GM12801 (cell line): Measurements from ENCODE around the gene DCAF11.

Experiments
- TF ChIP-seq, protein P1 (sequence below): IDR thresholded peaks from one replicate; pipeline ENCODE4 v1.5.1; 2011; ENCODE audit warnings: control low read depth; ENCODE audit not compliant: insufficient read length; ENCODE audit errors: extremely low read depth

The DCAF11 gene

DNA sequence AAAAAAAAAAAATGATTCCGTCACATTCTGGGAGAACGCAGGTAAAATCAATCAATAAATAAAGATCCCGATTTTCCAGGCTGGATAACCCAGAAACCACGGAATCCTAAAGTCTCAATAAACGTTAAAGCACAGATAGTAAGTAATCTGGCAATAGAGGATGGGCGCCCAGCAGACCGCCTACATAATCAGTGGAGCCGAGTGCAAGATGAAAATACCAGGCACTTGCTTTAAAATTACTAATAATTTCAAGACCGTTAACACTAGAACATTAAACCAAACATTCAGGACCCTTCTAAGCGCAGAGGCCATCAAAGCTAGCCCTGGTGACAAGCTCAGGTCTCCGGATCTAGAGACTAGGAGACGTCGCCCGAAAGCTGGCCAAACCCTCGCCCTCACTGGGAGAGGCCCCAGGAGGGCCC, 1.2 kb upstream of the DCAF11 start:
- TF ChIP-seq, protein P1, sequence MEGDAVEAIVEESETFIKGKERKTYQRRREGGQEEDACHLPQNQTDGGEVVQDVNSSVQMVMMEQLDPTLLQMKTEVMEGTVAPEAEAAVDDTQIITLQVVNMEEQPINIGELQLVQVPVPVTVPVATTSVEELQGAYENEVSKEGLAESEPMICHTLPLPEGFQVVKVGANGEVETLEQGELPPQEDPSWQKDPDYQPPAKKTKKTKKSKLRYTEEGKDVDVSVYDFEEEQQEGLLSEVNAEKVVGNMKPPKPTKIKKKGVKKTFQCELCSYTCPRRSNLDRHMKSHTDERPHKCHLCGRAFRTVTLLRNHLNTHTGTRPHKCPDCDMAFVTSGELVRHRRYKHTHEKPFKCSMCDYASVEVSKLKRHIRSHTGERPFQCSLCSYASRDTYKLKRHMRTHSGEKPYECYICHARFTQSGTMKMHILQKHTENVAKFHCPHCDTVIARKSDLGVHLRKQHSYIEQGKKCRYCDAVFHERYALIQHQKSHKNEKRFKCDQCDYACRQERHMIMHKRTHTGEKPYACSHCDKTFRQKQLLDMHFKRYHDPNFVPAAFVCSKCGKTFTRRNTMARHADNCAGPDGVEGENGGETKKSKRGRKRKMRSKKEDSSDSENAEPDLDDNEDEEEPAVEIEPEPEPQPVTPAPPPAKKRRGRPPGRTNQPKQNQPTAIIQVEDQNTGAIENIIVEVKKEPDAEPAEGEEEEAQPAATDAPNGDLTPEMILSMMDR, result no peak

DNA sequence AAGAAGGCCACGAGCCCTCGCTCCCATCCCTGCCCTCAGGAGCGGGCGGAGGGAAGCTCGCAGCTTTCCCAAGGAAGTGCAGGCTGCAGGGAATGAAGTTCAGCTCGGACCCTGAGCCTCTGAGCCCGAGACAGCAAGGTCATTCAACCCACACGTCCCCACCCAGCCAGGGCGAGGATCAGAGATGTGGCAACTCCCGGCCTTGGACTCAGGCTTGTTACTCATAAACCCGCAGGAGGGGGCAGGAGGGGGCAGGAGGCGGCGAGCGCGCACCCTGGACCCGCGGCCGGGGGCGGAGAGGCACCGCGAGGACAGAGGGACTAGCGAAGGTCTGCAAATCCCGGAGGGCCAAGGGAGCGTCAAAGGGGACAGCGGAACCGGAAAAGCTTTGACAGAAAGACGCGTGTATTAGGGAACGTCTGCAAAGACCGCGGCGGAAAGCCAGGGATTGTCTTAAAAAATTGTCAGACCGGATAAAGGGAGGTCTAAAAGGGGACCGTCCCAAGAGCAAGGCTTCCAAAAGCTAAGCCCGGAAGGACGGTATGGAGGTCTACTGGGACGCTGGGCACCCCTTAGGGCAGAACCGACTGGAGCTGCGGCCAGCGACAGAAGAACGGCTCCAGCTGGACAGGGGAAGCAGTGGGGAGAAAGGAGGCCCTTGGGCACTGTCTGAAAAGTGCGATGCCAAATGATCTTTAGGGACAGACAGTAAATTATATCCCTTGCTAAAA, 611 bp upstream of the DCAF11 start:
- TF ChIP-seq, protein P1, result no peak

DNA sequence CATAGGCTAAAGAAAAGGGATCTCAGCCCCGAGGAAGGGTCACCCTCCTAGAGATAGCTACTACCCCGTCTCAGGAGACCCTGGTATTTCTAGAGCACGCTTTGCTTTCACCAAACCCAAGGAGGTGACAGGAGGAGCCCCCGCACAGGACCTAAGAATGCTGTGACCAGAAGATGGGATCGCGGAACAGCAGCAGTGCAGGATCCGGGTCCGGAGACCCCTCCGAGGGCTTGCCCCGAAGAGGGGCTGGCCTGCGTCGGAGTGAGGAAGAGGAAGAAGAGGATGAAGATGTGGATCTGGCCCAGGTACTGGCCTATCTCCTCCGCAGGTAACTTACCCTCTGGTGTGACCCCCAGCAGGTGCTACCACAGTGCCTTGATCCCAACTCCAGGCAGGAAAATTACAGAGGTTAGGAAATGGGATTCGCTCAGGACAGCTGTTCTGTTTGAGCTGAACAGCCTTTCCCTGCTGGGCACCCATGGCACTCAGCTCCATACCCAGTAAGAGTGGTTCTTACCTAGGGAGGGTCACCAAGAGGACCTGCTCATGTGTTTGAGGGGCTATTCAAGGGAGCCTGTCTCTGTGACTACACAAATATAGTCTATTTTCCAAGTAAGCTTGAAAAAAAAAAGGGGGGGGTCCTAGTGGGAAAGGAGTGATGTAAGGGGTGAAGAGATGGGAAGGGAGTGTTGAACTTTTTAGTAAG, 998 bp downstream of the DCAF11 start:
- TF ChIP-seq, protein P1, result no peak

DNA sequence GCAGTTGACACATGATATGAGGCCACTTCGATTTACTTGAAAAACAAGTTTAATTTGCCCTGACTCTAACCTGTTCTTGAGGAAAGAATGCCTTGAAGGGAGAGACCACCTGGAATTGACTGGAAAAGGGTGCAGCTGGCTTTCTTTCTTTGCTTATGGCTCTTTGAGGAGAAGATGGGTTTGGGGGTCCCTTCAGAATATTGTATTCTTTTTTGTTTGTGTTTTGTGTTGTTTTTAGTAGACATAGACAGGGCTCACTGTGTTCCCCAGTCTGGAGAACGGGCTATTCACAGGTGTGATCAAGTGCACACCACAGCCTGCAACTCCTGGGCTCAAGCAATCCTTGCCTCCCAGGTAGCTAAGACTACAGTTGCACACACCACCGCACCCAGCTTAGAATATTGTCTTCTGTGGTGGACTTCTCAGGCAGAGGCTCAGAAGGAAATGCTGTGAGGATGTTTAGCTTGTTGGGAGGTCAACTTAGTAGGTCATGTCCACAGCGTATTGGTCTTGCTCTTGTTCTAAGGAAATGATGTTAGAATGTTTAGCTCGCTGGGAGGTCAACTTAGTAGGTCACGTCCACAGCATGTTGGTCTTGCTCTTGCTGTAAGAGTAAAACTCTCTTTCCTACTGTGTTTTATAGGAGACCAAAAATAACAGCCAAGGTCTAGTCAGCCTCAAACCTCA, 1.7 kb downstream of the DCAF11 start:
- TF ChIP-seq, protein P1, result no peak

DNA sequence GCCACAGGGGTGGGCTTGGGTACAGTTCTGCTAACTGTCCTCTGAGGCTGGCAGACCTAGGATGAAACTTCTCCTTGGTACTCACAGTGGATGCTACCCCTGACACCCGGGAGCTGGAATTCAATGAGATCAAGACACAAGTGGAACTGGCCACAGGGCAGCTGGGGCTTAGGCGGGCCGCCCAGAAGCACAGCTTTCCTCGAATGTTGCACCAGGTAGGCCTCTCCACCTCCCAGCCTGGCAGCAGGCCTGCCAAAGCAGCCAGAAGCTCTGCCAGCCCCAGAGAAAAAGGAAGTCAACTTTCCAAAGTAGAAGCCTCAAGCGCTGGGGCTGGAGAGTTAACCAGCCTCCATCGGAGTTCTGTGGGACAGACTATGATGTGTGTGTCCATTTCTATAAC, 2.6 kb downstream of the DCAF11 start:
- TF ChIP-seq, protein P1, result no peak

DNA sequence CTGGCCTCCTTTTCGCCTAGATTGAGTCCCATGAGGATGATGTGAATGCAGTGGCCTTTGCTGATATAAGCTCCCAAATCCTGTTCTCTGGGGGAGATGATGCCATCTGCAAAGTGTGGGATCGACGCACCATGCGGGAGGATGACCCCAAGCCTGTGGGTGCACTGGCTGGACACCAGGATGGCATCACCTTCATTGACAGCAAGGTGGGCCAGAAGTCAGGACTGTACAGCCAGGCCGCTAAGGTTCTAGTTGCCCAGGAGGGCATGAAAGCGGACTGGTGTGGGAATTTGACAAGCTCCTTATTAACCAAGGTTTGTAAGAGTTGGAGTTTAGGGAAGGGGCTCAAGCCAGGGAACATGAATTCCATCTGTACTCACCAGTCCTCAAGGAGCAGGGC, 5.1 kb downstream of the DCAF11 start:
- TF ChIP-seq, protein P1, result no peak

DNA sequence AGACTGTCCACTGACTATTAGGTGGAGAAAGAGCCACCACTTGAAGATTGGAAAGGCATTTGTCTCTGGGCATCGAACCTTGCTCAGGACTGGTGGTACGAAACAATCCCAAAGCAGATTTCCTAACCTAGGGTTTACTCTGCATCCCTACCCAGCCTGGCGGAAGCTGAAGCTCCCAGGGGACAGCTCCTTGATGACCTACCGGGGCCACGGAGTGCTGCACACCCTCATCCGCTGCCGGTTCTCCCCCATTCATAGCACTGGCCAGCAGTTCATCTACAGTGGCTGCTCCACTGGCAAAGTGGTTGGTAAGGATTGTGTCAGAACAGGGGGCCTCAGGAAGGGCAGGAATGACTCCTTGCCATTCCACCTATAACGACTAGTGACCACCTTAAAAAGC, 6.6 kb downstream of the DCAF11 start:
- TF ChIP-seq, protein P1, result no peak
